DND-41 (cell line): ENCODE results near the gene SLC24A3.

Source experiments
- ATAC-seq: fragments of 200-7000 bp; cut with Tn5 transposase; 3 replicates; pipeline ENCODE4 v1.9.1; 2021; ENCODE audit warnings: low read depth; ENCODE audit not compliant: insufficient read depth
- DNase-seq: peaks from one replicate; pipeline ENCODE4 v3.0.0-alpha.2; 2020
- H2AFZ ChIP-seq: 2 replicates; pipeline ENCODE4 v1.6.0; 2012; ENCODE audit warnings: low read depth, low read length
- H3K27ac ChIP-seq: 2 replicates; pipeline ENCODE4 v1.5.1; 2012; ENCODE audit warnings: low read length, inconsistent platforms
- H3K27me3 ChIP-seq: fragments of 200-600 bp; sonication (generic); 2 replicates; pipeline ENCODE4 v1.6.0; 2012; ENCODE audit warnings: low read length, mild to moderate bottlenecking, inconsistent platforms; ENCODE audit not compliant: insufficient read depth, poor library complexity
- H3K36me3 ChIP-seq: 2 replicates; pipeline ENCODE4 v1.5.1; 2012; ENCODE audit warnings: low read length, inconsistent platforms; ENCODE audit not compliant: insufficient read depth
- H3K4me1 ChIP-seq: 2 replicates; pipeline ENCODE4 v1.5.1; 2012; ENCODE audit warnings: mild to moderate bottlenecking, low read length; ENCODE audit not compliant: insufficient read depth
- H3K4me2 ChIP-seq: 2 replicates; pipeline ENCODE4 v1.6.0; 2012; ENCODE audit warnings: mild to moderate bottlenecking, moderate library complexity, low read length, inconsistent platforms; ENCODE audit not compliant: insufficient read depth
- H3K4me3 ChIP-seq, 2 experiments: fragments of 200-600 bp in 1 of 2; shearing (Covaris generic) in 1 of 2; 2 replicates each; pipeline ENCODE4 v1.5.1; 2012 to 2016; ENCODE audit warnings: inconsistent platforms in 2 of 2, low read length in 2 of 2, mild to moderate bottlenecking in 2 of 2, low read depth in 1 of 2, moderate library complexity in 1 of 2
- H3K79me2 ChIP-seq: 2 replicates; pipeline ENCODE4 v1.6.0; 2012; ENCODE audit warnings: low read length, inconsistent platforms; ENCODE audit not compliant: insufficient read depth
- H3K9ac ChIP-seq: 2 replicates; pipeline ENCODE4 v1.6.0; 2012; ENCODE audit warnings: low read depth, mild to moderate bottlenecking, inconsistent platforms, low read length, moderate library complexity
- H3K9me3 ChIP-seq: 2 replicates; pipeline ENCODE4 v1.5.1; 2012; ENCODE audit warnings: low read length, moderate library complexity, mild to moderate bottlenecking, inconsistent platforms; ENCODE audit not compliant: insufficient read depth, severe bottlenecking
- H4K20me1 ChIP-seq: 2 replicates; pipeline ENCODE4 v1.6.0; 2012; ENCODE audit warnings: low read length; ENCODE audit not compliant: insufficient read depth
- EZH2 ChIP-seq: IDR thresholded peaks from 3 replicates; pipeline ENCODE4 v1.6.1; 2012; ENCODE audit warnings: borderline replicate concordance, low read depth, mild to moderate bottlenecking, moderate library complexity, low read length, inconsistent platforms; ENCODE audit not compliant: severe bottlenecking
- TF ChIP-seq, protein P1 (sequence below): IDR thresholded peaks from 2 replicates; pipeline ENCODE4 v1.5.1; 2012; ENCODE audit warnings: borderline replicate concordance, low read length, moderate library complexity, mild to moderate bottlenecking; ENCODE audit not compliant: poor library complexity, severe bottlenecking; ENCODE audit errors: extremely low read depth

Gene SLC24A3

GRCh38 chr20:19594896-19595295 lies 382.5 kb downstream of the SLC24A3 start:
- no peaks in the 10 kb centered on the region for H3K36me3 ChIP-seq
- H3K4me3 ChIP-seq: no peak overlapping the region
- H3K79me2 ChIP-seq: no peaks in the 10 kb centered on the region
- TF ChIP-seq, protein P1, sequence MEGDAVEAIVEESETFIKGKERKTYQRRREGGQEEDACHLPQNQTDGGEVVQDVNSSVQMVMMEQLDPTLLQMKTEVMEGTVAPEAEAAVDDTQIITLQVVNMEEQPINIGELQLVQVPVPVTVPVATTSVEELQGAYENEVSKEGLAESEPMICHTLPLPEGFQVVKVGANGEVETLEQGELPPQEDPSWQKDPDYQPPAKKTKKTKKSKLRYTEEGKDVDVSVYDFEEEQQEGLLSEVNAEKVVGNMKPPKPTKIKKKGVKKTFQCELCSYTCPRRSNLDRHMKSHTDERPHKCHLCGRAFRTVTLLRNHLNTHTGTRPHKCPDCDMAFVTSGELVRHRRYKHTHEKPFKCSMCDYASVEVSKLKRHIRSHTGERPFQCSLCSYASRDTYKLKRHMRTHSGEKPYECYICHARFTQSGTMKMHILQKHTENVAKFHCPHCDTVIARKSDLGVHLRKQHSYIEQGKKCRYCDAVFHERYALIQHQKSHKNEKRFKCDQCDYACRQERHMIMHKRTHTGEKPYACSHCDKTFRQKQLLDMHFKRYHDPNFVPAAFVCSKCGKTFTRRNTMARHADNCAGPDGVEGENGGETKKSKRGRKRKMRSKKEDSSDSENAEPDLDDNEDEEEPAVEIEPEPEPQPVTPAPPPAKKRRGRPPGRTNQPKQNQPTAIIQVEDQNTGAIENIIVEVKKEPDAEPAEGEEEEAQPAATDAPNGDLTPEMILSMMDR: no peak
- TF ChIP-seq EZH2: no peak
- peaks cover 5% of the 10 kb centered on the region for H3K9me3 ChIP-seq
- no peak overlapping the region for H3K27ac ChIP-seq
- no peaks in the 10 kb centered on the region for H3K4me1 ChIP-seq
- no peaks in the 10 kb centered on the region for H4K20me1 ChIP-seq
- DNase-seq (no peak), ATAC-seq (no peak)
- H3K4me2 ChIP-seq: no peak overlapping the region
- H3K9ac ChIP-seq: no peak overlapping the region
- H2AFZ ChIP-seq: no peak overlapping the region
- H3K27me3 ChIP-seq: no peaks in the 10 kb centered on the region

- Histone ChIP-seq H3K4me2 (no peak overlapping the region), H3K9me3 (no peaks in the 10 kb centered on the region), H3K79me2 (no peaks in the 10 kb centered on the region), H2AFZ (no peak overlapping the region), H3K9ac (no peak overlapping the region), H3K4me3 (no peak overlapping the region), H3K27me3 (no peaks in the 10 kb centered on the region), H3K36me3 (no peaks in the 10 kb centered on the region), H4K20me1 (no peaks in the 10 kb centered on the region), H3K4me1 (no peaks in the 10 kb centered on the region), H3K27ac (no peak overlapping the region)
- no peak for ATAC-seq
- TF ChIP-seq EZH2: no peak
- TF ChIP-seq, protein P1: no peak
- no peak for DNase-seq
Measured at GRCh38 chr20:19598117-19598850, 385.8 kb downstream of the SLC24A3 start.

DNA sequence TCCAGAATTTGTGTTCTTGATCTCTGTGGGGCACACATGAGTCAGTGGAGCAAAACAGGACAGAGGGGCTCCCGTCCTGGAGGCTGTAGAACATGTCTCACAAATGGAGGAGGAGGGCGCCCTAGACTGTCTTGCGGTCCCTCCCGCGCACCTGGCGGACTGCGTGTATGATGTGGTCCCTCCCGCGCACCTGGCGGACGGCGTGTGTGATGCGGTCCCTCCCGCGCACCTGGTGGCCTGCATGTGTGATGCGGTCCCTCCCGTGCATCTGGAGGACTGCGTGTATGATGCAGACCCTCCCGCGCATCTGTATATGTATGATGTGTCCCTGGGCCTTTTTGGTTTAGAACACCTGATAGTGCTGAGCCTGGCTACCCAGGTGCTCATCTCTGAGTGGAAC lies 386.8 kb downstream of the SLC24A3 start:
- Histone ChIP-seq H3K79me2 (no peaks in the 10 kb centered on the region), H2AFZ (no peak overlapping the region), H3K4me1 (no peaks in the 10 kb centered on the region), H3K27me3 (no peaks in the 10 kb centered on the region), H4K20me1 (no peaks in the 10 kb centered on the region), H3K9me3 (no peaks in the 10 kb centered on the region), H3K36me3 (no peaks in the 10 kb centered on the region), H3K4me3 (no peak overlapping the region), H3K9ac (no peak overlapping the region), H3K27ac (no peak overlapping the region), H3K4me2 (no peak overlapping the region)
- TF ChIP-seq, protein P1: no peak
- TF ChIP-seq EZH2: no peak
- DNase-seq (no peak), ATAC-seq (no peak)
